HG02610 (cell line): ENCODE results near the gene THADA.
"Not testable (repeated sequence)": the region's sequence is repeated elsewhere in the genome, so short reads cannot be mapped to it uniquely, and the experiment has no call there.

Source experiments
- ATAC-seq: cut with Tn5 transposase; IDR thresholded peaks from one replicate; pipeline ENCODE4 v1.9.1; 2021; ENCODE audit warnings: mild to moderate bottlenecking, moderate library complexity; ENCODE audit not compliant: unreplicated experiment

The THADA gene

GRCh38 chr2:43595603-43596412, at the start of gene THADA:
Gene THADA, minus strand, starts transcription at chr2:43596038. Its CDS starts 3,646 bp downstream, at chr2:43592392.
- peak; percentile 98 for ATAC-seq

GRCh38 chr2:43643680-43644079, 47.8 kb upstream of the THADA start:
- ATAC-seq: no peak

GRCh38 chr2:43642363-43642762, 46.5 kb upstream of the THADA start:
- ATAC-seq: no peak

GRCh38 chr2:43637030-43637803, 41.4 kb upstream of the THADA start, which contains the start of gene PLEKHH2:
Gene PLEKHH2, plus strand, starts transcription at chr2:43637260. Its CDS starts 7,414 bp downstream, at chr2:43644674.
- ATAC-seq: peak; percentile 100

GRCh38 chr2:43636621-43637020, 40.8 kb upstream of the THADA start:
- ATAC-seq: no peak

- ATAC-seq: not testable (repeated sequence)
Observed at GRCh38 chr2:43636153-43636552, 40.3 kb upstream of the THADA start.

- no peak for ATAC-seq
Observed at GRCh38 chr2:43634604-43635306, 38.9 kb upstream of the THADA start.

DNA sequence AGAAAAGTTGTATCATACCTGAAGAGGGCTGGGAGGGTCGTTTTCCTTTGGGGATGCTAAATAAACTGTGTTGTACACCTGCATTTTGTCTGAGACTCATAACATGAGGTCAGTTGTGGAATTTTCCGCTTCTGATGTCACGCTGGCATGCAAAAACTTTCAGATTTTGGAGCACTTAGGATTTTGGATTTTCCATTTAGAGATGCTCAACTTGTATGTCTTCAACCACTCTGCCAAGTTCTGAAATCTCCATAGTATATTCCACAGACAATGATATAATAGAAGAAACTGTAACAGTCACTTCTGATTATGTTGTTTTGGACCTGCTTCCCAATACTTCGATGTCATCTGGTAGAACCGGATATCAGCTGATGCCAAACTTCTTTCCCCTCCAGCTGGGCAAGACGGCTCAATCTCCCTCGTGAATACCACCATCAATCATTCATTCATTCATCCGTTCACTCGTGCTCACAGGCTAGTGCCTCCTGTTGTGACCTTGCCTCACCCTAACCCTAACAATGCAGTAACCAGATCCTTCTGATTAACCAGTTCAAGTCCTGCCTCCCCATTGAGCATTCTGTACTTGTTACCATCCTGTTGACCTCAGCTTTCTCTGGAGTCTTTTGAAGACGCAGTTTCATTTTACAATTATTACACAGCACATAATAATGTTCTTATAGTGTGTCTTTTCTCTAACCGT, 35.9 kb upstream of the THADA start:
- ATAC-seq: no peak

DNA sequence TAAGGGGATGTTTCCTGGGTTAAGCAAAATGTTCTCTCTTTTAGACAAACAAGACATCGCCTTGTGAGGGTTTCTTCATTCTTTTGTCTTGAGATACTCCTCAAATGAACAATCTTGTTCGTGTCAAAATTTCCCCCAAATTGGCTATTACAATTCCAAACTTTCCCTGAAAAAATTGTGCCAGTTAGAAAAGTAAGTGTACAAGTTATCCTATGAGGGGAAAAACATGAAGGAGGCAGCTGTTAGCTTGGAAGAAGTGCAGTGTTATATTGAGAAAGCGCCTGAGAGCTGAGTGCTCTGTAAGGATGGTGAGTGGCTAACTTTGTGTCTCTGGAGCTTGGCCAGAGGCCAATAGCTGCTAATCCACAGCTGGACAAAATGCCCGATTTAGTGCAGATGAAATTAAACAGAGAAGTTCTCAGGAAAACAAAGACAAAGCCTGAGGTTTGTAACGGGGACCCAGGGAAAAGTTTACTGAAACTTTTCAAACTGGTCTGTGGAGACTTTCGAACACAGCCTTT, 27.2 kb upstream of the THADA start:
- ATAC-seq: no peak

- no peak for ATAC-seq
Observed at GRCh38 chr2:43619511-43619910, 23.7 kb upstream of the THADA start.

DNA sequence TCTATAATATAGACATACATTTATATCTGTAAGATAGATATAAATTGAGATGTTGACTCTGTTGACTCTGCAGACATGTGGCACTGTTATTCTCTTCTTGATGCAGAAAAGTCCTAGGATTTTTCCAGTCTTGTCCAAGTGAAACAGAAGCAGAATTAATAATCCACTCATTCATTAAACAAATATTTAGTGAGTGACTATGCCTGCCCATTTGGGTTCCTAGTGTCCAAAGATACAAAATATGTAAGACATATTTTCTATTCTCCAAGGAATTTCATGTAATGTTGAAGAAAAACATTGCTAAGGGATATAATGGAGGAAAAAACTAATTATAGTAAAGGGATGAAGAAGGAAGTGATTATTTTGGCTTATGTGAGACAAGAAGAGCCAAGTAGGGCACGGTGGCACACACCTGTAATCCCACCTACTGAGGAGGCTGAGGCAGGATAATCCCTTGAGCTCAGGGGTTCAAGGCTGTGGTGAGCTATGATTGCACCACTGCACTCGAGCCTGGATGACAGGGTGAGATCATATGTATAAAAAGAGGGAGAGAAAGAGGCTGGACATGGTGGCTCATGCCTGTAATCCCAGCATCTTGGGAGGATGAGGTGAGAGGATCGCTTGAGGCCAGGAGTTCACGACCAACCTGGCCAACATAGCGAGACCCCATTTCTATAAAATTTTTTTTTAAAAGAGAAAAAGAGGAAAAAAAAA, 21.3 kb upstream of the THADA start:
- no peak for ATAC-seq

GRCh38 chr2:43612944-43613343, 17.1 kb upstream of the THADA start:
- no peak for ATAC-seq

DNA sequence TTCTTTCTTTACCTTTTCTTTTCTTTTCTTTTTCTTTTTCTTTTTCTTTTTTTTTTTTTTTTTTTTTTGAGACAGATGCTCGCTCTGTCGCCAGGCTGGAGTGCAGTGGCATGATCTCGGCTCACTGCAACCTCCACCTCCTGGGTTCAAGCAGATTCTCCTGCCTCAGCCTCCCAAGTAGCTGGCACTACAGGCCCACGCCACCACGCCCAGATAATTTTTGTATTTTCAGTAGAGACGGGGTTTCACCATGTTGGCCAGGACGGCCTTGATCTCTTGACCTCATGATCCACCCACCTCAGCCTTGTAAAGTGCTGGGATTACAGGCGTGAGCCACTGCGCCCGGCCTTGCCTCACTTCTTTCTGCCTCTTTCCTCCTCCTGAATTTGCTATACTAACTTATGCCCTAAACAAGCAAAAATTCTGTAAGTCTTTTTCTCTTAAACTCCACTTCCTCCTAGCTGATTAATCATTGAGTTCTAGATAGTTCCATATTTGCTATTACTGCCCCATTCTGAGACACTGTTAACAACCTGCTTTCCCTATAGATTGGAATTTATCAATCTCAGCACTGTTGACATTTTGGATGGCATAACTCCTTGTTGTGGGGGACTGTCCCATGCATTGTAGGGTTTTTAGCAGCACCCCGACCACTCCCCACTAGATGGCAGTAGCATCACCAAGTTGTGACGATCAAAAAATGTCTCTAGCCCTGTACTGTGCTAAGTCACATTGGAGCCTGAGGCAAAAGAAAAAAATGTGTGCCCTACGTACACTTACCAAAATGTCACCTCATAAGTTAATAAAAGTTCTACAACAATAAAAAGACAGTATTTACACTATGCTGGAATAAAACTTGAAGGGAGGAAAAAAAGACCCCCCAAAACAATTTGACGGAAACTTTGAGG, 16.4 kb upstream of the THADA start:
- peak; percentile 71 for ATAC-seq

- ATAC-seq: no peak
Observed at GRCh38 chr2:43610361-43610760, 14.5 kb upstream of the THADA start.

GRCh38 chr2:43609290-43609918, 13.6 kb upstream of the THADA start:
- ATAC-seq: no peak

GRCh38 chr2:43605851-43606250, 10.0 kb upstream of the THADA start:
- no peak for ATAC-seq

- no peak for ATAC-seq
Observed at GRCh38 chr2:43605079-43605655, 9.3 kb upstream of the THADA start.

DNA sequence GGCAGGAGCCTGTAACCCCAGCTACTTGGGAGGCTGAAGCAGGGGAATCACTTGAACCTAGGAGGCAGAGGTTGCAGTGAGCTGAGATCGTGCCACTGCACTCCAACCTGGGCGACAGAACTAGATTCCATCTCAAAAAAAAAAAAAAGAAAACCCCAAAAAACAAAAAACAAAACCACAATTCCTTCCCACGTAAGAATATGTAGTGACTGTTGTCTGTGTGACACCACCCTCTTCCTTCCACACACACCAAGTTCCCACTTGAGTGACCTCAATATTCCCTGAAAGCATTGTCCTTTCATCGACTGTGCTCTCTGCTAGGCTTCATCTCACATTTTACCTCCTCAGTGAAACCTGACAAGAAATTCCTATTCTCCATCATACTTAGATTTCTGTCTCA, 8.8 kb upstream of the THADA start:
- ATAC-seq: no peak
